GM18507 (cell line): ENCODE data around the gene TET3.

Experiments used
- DNase-seq: peaks from one replicate; pipeline ENCODE4 v3.0.0; 2011; ENCODE audit warnings: low read depth; ENCODE audit not compliant: insufficient read length; ENCODE audit errors: extremely low spot score
- FAIRE-seq: peaks from 2 replicates; lab custom pipeline; 2011; peaks lifted over from hg19 to GRCh38; lab: Jason Lieb, UNC

Gene TET3

GRCh38 chr2:73984922-73985307, 205 bp downstream of the TET3 start:
- FAIRE-seq (no peak), DNase-seq (no peak)

- peak; percentile 69 for FAIRE-seq
Observed at GRCh38 chr2:73985308-73986084, 786 bp downstream of the TET3 start.

DNA sequence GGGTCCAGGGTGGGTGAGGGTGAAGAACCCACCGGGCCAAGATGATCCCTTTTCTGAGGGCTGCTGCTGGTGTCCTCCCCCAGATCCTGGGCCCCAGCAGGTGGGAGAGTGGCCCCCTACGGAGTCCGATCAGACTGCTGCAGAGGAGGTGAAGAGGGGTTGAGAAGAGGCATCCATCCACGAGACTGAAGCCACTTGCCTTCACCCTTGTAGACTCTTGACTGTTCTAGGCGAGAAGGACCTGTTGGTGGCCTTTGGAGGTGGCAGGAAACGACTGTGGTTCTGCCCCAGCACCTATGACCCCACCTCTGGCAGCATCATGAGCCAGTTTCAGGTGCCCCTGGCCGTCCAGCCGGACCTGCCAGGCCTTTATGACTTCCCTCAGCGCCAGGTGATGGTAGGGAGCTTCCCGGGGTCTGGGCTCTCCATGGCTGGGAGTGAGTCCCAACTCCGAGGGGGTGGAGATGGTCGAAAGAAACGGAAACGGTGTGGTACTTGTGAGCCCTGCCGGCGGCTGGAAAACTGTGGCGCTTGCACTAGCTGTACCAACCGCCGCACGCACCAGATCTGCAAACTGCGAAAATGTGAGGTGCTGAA, 1.5 kb downstream of the TET3 start:
- DNase-seq (no peak), FAIRE-seq (no peak)

More at GRCh38 chr2:73985308-73986084, 786 bp downstream of the TET3 start:
- peak; percentile 54 for DNase-seq

- FAIRE-seq (no peak), DNase-seq (no peak)
Observed at GRCh38 chr2:73987109-73987947, 2.6 kb downstream of the TET3 start.

DNA sequence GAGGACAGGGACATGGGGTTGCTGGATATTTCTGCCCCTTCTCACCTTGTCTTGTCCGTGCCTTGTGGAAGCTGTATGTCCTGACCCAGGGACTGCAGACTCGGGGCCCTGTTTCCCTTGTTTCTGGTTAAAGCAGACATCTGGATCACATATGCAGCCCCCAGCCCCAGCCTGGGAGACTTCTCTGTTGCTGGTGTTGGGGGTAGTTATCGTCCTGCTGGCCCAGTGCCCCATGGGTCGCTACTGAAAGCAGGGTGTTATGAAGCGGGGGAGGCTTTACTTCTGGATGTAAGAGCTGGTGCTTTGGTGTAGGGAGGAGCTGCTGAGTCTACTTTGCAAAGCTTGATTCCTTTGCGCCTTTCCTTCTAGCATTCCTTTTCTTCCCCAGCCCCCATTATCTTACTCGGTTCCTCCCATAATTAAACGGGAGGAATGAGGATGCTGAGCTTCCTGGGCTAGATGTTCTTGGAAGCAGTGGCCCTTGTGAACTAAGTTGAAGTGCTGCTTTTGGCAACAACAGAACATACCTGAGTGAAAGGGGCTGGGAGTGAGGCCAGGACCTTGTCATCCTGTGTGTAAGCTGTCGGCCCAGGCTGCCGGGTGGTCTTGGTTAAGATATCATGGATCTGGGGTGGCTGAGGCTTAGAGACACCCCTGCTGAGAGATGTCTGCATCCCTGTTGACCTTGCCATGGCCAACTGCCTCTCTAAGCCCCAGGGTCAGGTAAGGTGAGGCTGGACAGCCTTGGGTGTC, 3.4 kb downstream of the TET3 start:
- DNase-seq (no peak), FAIRE-seq (no peak)

GRCh38 chr2:73989972-73990371, 5.3 kb downstream of the TET3 start:
- no peak for FAIRE-seq
- DNase-seq, result no peak

GRCh38 chr2:73990531-73990930, 5.8 kb downstream of the TET3 start:
- DNase-seq (no peak), FAIRE-seq (no peak)

- FAIRE-seq, result no peak
- DNase-seq, result no peak
Observed at GRCh38 chr2:73992036-73992435, 7.3 kb downstream of the TET3 start.

- FAIRE-seq, result no peak
- DNase-seq, result no peak
Observed at GRCh38 chr2:73993376-73993775, 8.7 kb downstream of the TET3 start.

DNA sequence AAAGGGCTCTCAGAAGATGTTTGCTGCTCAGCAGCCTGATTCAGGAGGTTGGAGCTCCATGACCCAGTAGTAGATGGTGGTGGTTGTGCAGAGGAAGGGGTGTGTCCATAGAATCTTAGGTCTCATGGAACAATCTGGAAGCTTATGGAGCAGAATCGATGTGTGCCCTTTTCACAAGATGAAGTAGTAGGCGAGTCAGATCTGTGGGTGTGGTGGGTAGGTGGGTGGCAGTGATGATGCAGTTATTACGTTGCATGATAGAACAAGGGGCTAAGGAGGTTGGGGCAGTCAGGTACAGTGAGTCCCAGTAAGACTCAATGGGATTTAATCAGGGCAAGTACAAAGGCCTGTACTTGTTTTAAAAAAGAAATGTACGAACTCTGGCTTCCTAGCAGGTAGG, 9.1 kb downstream of the TET3 start:
- FAIRE-seq (no peak), DNase-seq (no peak)

DNA sequence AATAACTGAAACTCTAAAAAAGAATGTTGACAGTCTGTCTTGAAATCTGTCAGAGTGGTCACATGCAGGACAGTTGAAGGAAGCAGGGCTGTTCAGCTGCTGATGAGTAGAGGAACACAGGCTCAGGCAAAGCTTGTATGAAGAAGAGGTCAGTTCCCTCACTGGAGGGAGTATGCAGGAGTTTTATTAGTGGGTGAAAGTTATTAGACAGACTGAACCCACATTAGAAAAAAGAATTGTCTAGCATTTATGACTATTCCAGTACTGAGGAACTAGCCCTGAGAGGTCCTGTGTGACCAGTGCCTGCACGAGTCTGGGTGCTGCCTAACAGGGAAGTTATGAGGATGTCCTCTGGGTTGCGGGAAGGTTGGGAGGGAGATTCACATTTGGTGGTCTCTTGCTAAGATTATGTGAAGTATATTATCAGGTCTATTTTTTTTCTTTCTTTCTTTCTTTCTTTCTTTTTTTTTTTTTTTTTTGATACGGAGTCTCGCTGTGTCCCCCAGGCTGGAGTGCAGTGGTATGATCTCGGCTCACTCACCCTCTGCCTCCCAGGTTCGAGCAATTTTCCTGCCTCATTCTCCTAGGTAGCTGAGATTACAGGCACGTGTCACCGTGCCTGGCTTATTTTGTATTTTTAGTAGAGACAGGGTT, 9.6 kb downstream of the TET3 start:
- no peak for DNase-seq
- FAIRE-seq, result no peak

GRCh38 chr2:73995810-73996209, 11.1 kb downstream of the TET3 start:
- no peak for FAIRE-seq
- no peak for DNase-seq

DNA sequence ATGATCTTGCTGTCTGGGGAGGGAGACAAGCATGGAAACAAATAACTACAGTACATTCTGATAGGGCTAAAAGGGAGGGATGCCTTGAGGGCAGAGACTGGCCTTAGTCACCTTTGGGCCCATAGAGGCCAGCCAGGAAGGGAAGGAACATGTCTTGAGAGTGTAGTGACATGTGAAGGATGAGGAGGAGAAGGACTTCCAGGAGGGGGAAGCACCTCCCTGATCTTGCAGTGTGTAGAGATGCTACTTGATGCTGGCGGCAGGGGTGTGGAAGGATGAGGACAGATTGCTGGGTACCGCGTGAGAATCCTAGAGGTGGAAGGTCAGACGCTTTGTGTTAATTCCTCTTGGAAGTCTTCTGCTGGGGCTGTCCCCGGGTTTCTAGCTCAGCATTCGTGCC, 13.1 kb downstream of the TET3 start:
- DNase-seq, result no peak

GRCh38 chr2:73998451-73998850, 13.7 kb downstream of the TET3 start:
- no peak for DNase-seq
- FAIRE-seq, result no peak

More for the DNA sequence above, 13.1 kb downstream of the TET3 start:
- FAIRE-seq, result no peak

- DNase-seq, result no peak
- FAIRE-seq, result no peak
Observed at GRCh38 chr2:73998933-73999332, 14.2 kb downstream of the TET3 start.

GRCh38 chr2:73999881-74000597, 15.3 kb downstream of the TET3 start:
- no peak for DNase-seq

GRCh38 chr2:74000666-74001065, 16.0 kb downstream of the TET3 start:
- FAIRE-seq (no peak), DNase-seq (no peak)

More at GRCh38 chr2:73999881-74000597, 15.3 kb downstream of the TET3 start:
- no peak for FAIRE-seq

DNA sequence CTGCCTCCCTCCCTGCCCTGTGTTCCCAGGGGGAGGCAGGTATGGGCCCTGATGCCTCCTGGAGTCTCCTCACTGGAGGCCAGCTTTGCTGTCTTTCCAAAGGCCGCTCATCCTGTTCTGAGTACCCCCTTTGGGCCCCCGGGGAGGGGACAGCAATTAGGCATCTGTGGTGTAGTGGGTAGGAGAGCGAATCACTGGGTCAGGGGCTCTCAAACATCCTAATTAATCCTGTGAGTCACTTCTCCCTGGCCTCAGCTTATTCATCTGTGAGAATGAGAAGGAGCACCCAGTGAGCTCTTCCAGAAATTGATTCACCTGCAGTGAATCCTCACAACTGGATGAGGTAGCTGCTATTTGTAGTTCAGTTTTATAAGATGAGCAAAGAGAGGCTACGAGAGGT, 16.4 kb downstream of the TET3 start:
- DNase-seq, result no peak
- FAIRE-seq, result no peak
